Endodermal cell (in vitro differentiated cells): ENCODE data around the gene SLIT3. TPM values are rescaled to one million over a fixed set of nuclear protein-coding genes. Genes with fewer than 3 reads are reported as not detected.

Experiments
- DNase-seq: peaks from one replicate; pipeline ENCODE4 v3.0.0-alpha.2; 2017
- H3K27ac ChIP-seq: 2 replicates; pipeline ENCODE4 v1.5.1; 2013; ENCODE audit warnings: mild to moderate bottlenecking, low read depth, low read length, moderate library complexity
- H3K27me3 ChIP-seq: 2 replicates; pipeline ENCODE4 v1.6.1; 2013; ENCODE audit warnings: mild to moderate bottlenecking, low read length, moderate library complexity; ENCODE audit not compliant: insufficient read depth, control insufficient read depth, poor library complexity, severe bottlenecking
- H3K36me3 ChIP-seq: 2 replicates; pipeline ENCODE4 v1.7.0; 2013; ENCODE audit warnings: mild to moderate bottlenecking, low read length, moderate library complexity; ENCODE audit not compliant: control insufficient read depth, insufficient read depth
- H3K4me1 ChIP-seq: one replicate; pipeline ENCODE4 v1.7.0; 2013; ENCODE audit warnings: low read length; ENCODE audit not compliant: control insufficient read depth, insufficient read depth
- H3K4me3 ChIP-seq: 2 replicates; pipeline ENCODE4 v1.5.1; 2013; ENCODE audit warnings: mild to moderate bottlenecking, low read length, moderate library complexity
- H3K9ac ChIP-seq: 2 replicates; pipeline ENCODE4 v1.6.1; 2013; ENCODE audit warnings: mild to moderate bottlenecking, low read length, moderate library complexity; ENCODE audit not compliant: poor library complexity, severe bottlenecking; ENCODE audit errors: extremely low read depth
- H3K9me3 ChIP-seq: 2 replicates; pipeline ENCODE4 v1.6.1; 2013; ENCODE audit warnings: mild to moderate bottlenecking, low read length, moderate library complexity; ENCODE audit not compliant: control insufficient read depth
- H3K27ac Mint-ChIP-seq: 2 replicates; pipeline ENCODE4 v1.8.0; 2020; ENCODE audit warnings: mixed read lengths
- H3K27me3 Mint-ChIP-seq: 2 replicates; pipeline ENCODE4 v1.8.0; 2021; ENCODE audit warnings: mild to moderate bottlenecking, mixed read lengths; ENCODE audit not compliant: insufficient read depth
- H3K36me3 Mint-ChIP-seq: 2 replicates; pipeline ENCODE4 v1.8.0; 2020; ENCODE audit warnings: low read depth, mixed read lengths
- H3K4me1 Mint-ChIP-seq: 2 replicates; pipeline ENCODE4 v1.8.0; 2020; ENCODE audit warnings: mixed read lengths
- H3K4me3 Mint-ChIP-seq: 2 replicates; pipeline ENCODE4 v1.8.0; 2020; ENCODE audit warnings: mild to moderate bottlenecking, moderate library complexity, mixed read lengths
- H3K9me3 Mint-ChIP-seq: 2 replicates; pipeline ENCODE4 v1.8.0; 2020; ENCODE audit warnings: mild to moderate bottlenecking, mixed read lengths
- WGBS, 2 experiments: methylation state at CpG; one replicate each; pipeline versions ENCODE4 v1.1.5 to v1.1.7; 2013; ENCODE audit warnings: missing lambda C conversion rate in 2 of 2, mixed read lengths in 1 of 2; ENCODE audit not compliant: insufficient coverage in 1 of 2, insufficient read length in 1 of 2; 5-methylcytosine and 5-hydroxymethylcytosine counted together
- total RNA-seq, 2 donors: library from RNA; stranded (reverse); fragmentation: NEBNext Ultra II Directional in 1 of 2; extraction: Animal tissue kit (Norgen Biotek cat#: 25700) in 1 of 2; gene quantifications; 2 replicates in 1 of 2; 3 replicates in 1 of 2; pipeline ENCODE4 v1.2.1, GENCODE V29; 2021
- TF ChIP-seq, protein P1 (sequence below): fragments of 200-600 bp; sonication (generic); conservative IDR thresholded peaks from 2 replicates; pipeline ENCODE4 v1.5.0; 2021; ENCODE audit warnings: antibody characterized with exemption, mild to moderate bottlenecking

The SLIT3 gene
- total RNA-seq, 2 donors from 2014 or later, result 2.5 to 3.4 TPM

DNA sequence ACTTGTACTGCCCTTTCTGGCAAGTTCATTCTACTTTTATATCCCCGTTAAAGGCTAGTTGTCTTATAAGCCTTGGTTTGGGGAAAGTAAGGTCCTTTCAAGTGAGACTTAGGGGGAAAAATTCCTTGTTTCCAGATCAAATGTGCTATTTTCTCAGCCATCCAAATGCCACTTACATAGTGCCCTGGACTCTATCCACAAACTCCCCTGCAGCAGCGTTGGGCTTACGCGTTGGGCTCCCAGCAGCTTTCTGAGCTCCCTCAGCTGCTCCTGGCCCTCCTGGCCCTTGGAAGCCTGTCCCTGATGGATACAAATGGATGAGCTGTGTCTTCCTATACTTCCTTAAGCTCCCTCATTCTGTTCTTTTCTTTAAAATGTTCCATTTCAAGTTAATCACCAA is 442.6 kb downstream of the SLIT3 start:
- H3K27ac Mint-ChIP-seq, result no peak overlapping the region

DNA sequence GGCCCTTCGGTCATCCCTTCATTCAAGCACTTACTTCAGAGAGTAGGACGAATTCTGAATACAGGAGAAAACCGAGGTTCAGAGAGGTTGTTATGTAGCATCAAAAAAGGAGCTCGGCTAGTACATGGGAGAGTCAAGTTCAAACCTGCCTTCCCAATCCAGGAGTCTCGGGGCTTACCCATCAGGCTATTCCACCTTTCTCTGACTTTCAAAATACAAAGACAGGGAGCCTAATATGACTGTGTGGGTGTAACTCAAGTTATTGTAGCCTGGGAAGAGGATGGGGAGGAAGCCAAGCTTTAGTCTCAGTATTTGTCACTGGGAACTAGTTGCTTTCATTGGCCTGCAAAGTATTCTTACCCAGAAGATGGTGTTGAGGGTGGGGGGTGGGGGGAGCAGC is 447.0 kb downstream of the SLIT3 start:
- H3K4me3 Mint-ChIP-seq, result no peak overlapping the region
- H3K36me3 Mint-ChIP-seq, result no peaks in the 10 kb centered on the region
- 72 to 93% methylated on average over 3 to 5 of the region's 5 CpGs for WGBS, 2 experiments
- no peaks in the 10 kb centered on the region for H3K9me3 Mint-ChIP-seq
- Histone ChIP-seq H3K9me3 (no peaks in the 10 kb centered on the region), H3K9ac (no peak overlapping the region), H3K27me3 (peaks cover 80% of the 10 kb centered on the region), H3K36me3 (no peaks in the 10 kb centered on the region), H3K4me3 (no peak overlapping the region), H3K27ac (no peak overlapping the region), H3K4me1 (no peaks in the 10 kb centered on the region)
- no peak for DNase-seq
- H3K27ac Mint-ChIP-seq, result no peak overlapping the region
- no peaks in the 10 kb centered on the region for H3K4me1 Mint-ChIP-seq
- H3K27me3 Mint-ChIP-seq, result peaks cover 60% of the 10 kb centered on the region
- TF ChIP-seq, protein P1, sequence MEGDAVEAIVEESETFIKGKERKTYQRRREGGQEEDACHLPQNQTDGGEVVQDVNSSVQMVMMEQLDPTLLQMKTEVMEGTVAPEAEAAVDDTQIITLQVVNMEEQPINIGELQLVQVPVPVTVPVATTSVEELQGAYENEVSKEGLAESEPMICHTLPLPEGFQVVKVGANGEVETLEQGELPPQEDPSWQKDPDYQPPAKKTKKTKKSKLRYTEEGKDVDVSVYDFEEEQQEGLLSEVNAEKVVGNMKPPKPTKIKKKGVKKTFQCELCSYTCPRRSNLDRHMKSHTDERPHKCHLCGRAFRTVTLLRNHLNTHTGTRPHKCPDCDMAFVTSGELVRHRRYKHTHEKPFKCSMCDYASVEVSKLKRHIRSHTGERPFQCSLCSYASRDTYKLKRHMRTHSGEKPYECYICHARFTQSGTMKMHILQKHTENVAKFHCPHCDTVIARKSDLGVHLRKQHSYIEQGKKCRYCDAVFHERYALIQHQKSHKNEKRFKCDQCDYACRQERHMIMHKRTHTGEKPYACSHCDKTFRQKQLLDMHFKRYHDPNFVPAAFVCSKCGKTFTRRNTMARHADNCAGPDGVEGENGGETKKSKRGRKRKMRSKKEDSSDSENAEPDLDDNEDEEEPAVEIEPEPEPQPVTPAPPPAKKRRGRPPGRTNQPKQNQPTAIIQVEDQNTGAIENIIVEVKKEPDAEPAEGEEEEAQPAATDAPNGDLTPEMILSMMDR, result no peak

More for the DNA sequence above, 442.6 kb downstream of the SLIT3 start:
- Mint-ChIP-seq H3K27me3 (peaks cover 61% of the 10 kb centered on the region), H3K36me3 (no peaks in the 10 kb centered on the region), H3K4me3 (no peak overlapping the region), H3K9me3 (no peaks in the 10 kb centered on the region), H3K4me1 (peaks cover 14% of the 10 kb centered on the region)
- H3K4me1 ChIP-seq, result peaks cover 5% of the 10 kb centered on the region
- WGBS, 2 experiments, result 80 to 94% methylated on average over 1 to 4 of the region's 4 CpGs
- no peak overlapping the region for H3K9ac ChIP-seq
- no peaks in the 10 kb centered on the region for H3K36me3 ChIP-seq
- H3K4me3 ChIP-seq, result no peak overlapping the region
- H3K27me3 ChIP-seq, result peaks cover 82% of the 10 kb centered on the region
- TF ChIP-seq, protein P1, result no peak
- no peaks in the 10 kb centered on the region for H3K9me3 ChIP-seq
- no peak for DNase-seq
- H3K27ac ChIP-seq, result no peak overlapping the region

DNA sequence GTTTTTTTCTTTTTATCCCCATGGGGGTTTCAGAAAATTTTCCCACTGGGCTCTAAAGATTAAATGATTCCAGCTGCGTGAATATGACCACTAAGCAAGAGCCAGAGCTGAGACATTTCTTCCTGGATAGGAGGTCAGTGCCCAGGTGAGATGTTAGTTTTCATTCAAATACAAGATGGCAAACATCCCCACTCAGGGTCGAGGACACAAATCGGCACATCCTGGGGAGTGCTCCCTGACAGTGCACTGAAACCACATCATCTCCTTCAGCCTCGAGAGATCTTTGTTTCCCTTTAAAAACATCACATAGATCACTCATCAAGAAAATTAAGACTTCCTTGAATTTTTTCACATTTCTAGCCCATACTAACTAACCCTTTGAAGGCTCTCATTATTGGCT is 448.6 kb downstream of the SLIT3 start:
- no peaks in the 10 kb centered on the region for H3K9me3 ChIP-seq
- Mint-ChIP-seq H3K9me3 (no peaks in the 10 kb centered on the region), H3K4me1 (peaks cover 13% of the 10 kb centered on the region), H3K36me3 (no peaks in the 10 kb centered on the region), H3K4me3 (no peak overlapping the region), H3K27me3 (peaks cover 43% of the 10 kb centered on the region), H3K27ac (no peak overlapping the region)
- DNase-seq, result no peak
- TF ChIP-seq, protein P1, result no peak
- no peaks in the 10 kb centered on the region for H3K36me3 ChIP-seq
- H3K4me1 ChIP-seq, result no peaks in the 10 kb centered on the region
- H3K4me3 ChIP-seq, result no peak overlapping the region
- H3K27ac ChIP-seq, result peak overlapping the region; percentile 94
- peaks cover 71% of the 10 kb centered on the region for H3K27me3 ChIP-seq
- no peak overlapping the region for H3K9ac ChIP-seq
- 65 to 88% methylated on average over 3 to 4 of the region's 4 CpGs for WGBS, 2 experiments
